Endodermal cell (in vitro differentiated cells): ENCODE results near the gene SRGAP1. TPM values are rescaled to one million over a fixed set of nuclear protein-coding genes. Genes with fewer than 3 reads are reported as not detected.

Source experiments
- DNase-seq: peaks from one replicate; pipeline ENCODE4 v3.0.0-alpha.2; 2017
- H3K27ac ChIP-seq: 2 replicates; pipeline ENCODE4 v1.5.1; 2013; ENCODE audit warnings: mild to moderate bottlenecking, low read depth, low read length, moderate library complexity
- H3K27me3 ChIP-seq: 2 replicates; pipeline ENCODE4 v1.6.1; 2013; ENCODE audit warnings: mild to moderate bottlenecking, low read length, moderate library complexity; ENCODE audit not compliant: insufficient read depth, control insufficient read depth, poor library complexity, severe bottlenecking
- H3K36me3 ChIP-seq: 2 replicates; pipeline ENCODE4 v1.7.0; 2013; ENCODE audit warnings: mild to moderate bottlenecking, low read length, moderate library complexity; ENCODE audit not compliant: control insufficient read depth, insufficient read depth
- H3K4me1 ChIP-seq: one replicate; pipeline ENCODE4 v1.7.0; 2013; ENCODE audit warnings: low read length; ENCODE audit not compliant: control insufficient read depth, insufficient read depth
- H3K4me3 ChIP-seq: 2 replicates; pipeline ENCODE4 v1.5.1; 2013; ENCODE audit warnings: mild to moderate bottlenecking, low read length, moderate library complexity
- H3K9ac ChIP-seq: 2 replicates; pipeline ENCODE4 v1.6.1; 2013; ENCODE audit warnings: mild to moderate bottlenecking, low read length, moderate library complexity; ENCODE audit not compliant: poor library complexity, severe bottlenecking; ENCODE audit errors: extremely low read depth
- H3K9me3 ChIP-seq: 2 replicates; pipeline ENCODE4 v1.6.1; 2013; ENCODE audit warnings: mild to moderate bottlenecking, low read length, moderate library complexity; ENCODE audit not compliant: control insufficient read depth
- H3K27ac Mint-ChIP-seq: 2 replicates; pipeline ENCODE4 v1.8.0; 2020; ENCODE audit warnings: mixed read lengths
- H3K27me3 Mint-ChIP-seq: 2 replicates; pipeline ENCODE4 v1.8.0; 2021; ENCODE audit warnings: mild to moderate bottlenecking, mixed read lengths; ENCODE audit not compliant: insufficient read depth
- H3K36me3 Mint-ChIP-seq: 2 replicates; pipeline ENCODE4 v1.8.0; 2020; ENCODE audit warnings: low read depth, mixed read lengths
- H3K4me1 Mint-ChIP-seq: 2 replicates; pipeline ENCODE4 v1.8.0; 2020; ENCODE audit warnings: mixed read lengths
- H3K4me3 Mint-ChIP-seq: 2 replicates; pipeline ENCODE4 v1.8.0; 2020; ENCODE audit warnings: mild to moderate bottlenecking, moderate library complexity, mixed read lengths
- H3K9me3 Mint-ChIP-seq: 2 replicates; pipeline ENCODE4 v1.8.0; 2020; ENCODE audit warnings: mild to moderate bottlenecking, mixed read lengths
- CTCF ChIP-seq: fragments of 200-600 bp; sonication (generic); conservative IDR thresholded peaks from 2 replicates; pipeline ENCODE4 v1.5.0; 2021; ENCODE audit warnings: antibody characterized with exemption, mild to moderate bottlenecking
- WGBS, 2 experiments: methylation state at CpG; one replicate each; pipeline versions ENCODE4 v1.1.5 to v1.1.7; 2013; ENCODE audit warnings: missing lambda C conversion rate in 2 of 2, mixed read lengths in 1 of 2; ENCODE audit not compliant: insufficient coverage in 1 of 2, insufficient read length in 1 of 2; 5-methylcytosine and 5-hydroxymethylcytosine counted together
- total RNA-seq, 2 donors: library from RNA; stranded (reverse); fragmentation: NEBNext Ultra II Directional in 1 of 2; extraction: Animal tissue kit (Norgen Biotek cat#: 25700) in 1 of 2; gene quantifications; 2 replicates in 1 of 2; 3 replicates in 1 of 2; pipeline ENCODE4 v1.2.1, GENCODE V29; 2021

SRGAP1 gene
- total RNA-seq, 2 donors from 2014 or later: 10.6 to 13.4 TPM

GRCh38 chr12:64025174-64025958, 180.9 kb downstream of the SRGAP1 start:
- Mint-ChIP-seq H3K27ac (no peak overlapping the region), H3K9me3 (peaks cover 4% of the 10 kb centered on the region), H3K4me3 (no peak overlapping the region), H3K36me3 (peaks cover 7% of the 10 kb centered on the region), H3K27me3 (no peaks in the 10 kb centered on the region), H3K4me1 (peaks cover 2% of the 10 kb centered on the region)
- no peaks in the 10 kb centered on the region for H3K27me3 ChIP-seq
- 94 to 98% methylated on average over 7 to 9 of the region's 9 CpGs for WGBS, 2 experiments
- H3K4me1 ChIP-seq: no peaks in the 10 kb centered on the region
- H3K9ac ChIP-seq: no peak overlapping the region
- H3K36me3 ChIP-seq: no peaks in the 10 kb centered on the region
- no peaks in the 10 kb centered on the region for H3K9me3 ChIP-seq
- H3K4me3 ChIP-seq: no peak overlapping the region
- no peak for TF ChIP-seq CTCF
- no peak overlapping the region for H3K27ac ChIP-seq
- DNase-seq: no peak

GRCh38 chr12:64027311-64027710, 182.8 kb downstream of the SRGAP1 start:
- H3K36me3 ChIP-seq: no peaks in the 10 kb centered on the region
- Mint-ChIP-seq H3K4me3 (no peak overlapping the region), H3K9me3 (peaks cover 10% of the 10 kb centered on the region), H3K27me3 (no peaks in the 10 kb centered on the region), H3K36me3 (peaks cover 11% of the 10 kb centered on the region), H3K27ac (no peak overlapping the region), H3K4me1 (peaks cover 2% of the 10 kb centered on the region)
- DNase-seq: no peak
- H3K27me3 ChIP-seq: no peaks in the 10 kb centered on the region
- no peak overlapping the region for H3K9ac ChIP-seq
- no peaks in the 10 kb centered on the region for H3K4me1 ChIP-seq
- no peak for TF ChIP-seq CTCF
- WGBS, 2 experiments: 76 to 80% methylated on average over 1 of the region's 1 CpG
- H3K4me3 ChIP-seq: no peak overlapping the region
- peaks cover 11% of the 10 kb centered on the region for H3K9me3 ChIP-seq
- H3K27ac ChIP-seq: no peak overlapping the region

GRCh38 chr12:64028541-64028940, 184.0 kb downstream of the SRGAP1 start:
- H3K27me3 Mint-ChIP-seq: no peaks in the 10 kb centered on the region
- H3K27me3 ChIP-seq: no peaks in the 10 kb centered on the region
- no peak for DNase-seq
- H3K36me3 ChIP-seq: no peaks in the 10 kb centered on the region
- no peaks in the 10 kb centered on the region for H3K4me1 ChIP-seq
- H3K9me3 ChIP-seq: peaks cover 16% of the 10 kb centered on the region
- no peak overlapping the region for H3K4me3 Mint-ChIP-seq
- no peak overlapping the region for H3K9ac ChIP-seq
- no peak overlapping the region for H3K27ac Mint-ChIP-seq
- H3K36me3 Mint-ChIP-seq: peaks cover 13% of the 10 kb centered on the region
- no peaks in the 10 kb centered on the region for H3K4me1 Mint-ChIP-seq
- 83 to 90% methylated on average over 2 to 5 of the region's 5 CpGs for WGBS, 2 experiments
- peaks cover 17% of the 10 kb centered on the region for H3K9me3 Mint-ChIP-seq
- H3K4me3 ChIP-seq: no peak overlapping the region
- H3K27ac ChIP-seq: no peak overlapping the region
- no peak for TF ChIP-seq CTCF
